GM23338 (cell line): ENCODE results near the gene SGSH. TPM values are rescaled to one million over a fixed set of nuclear protein-coding genes. Genes with fewer than 3 reads are reported as not detected.

Experiments
- ATAC-seq: fragments of 200-7000 bp; cut with Tn5 transposase; 3 replicates; pipeline ENCODE4 v1.9.1; 2020
- DNase-seq: peaks from one replicate; pipeline ENCODE4 v3.0.0-alpha.2; 2015; ENCODE audit warnings: low spot score
- H2AFZ ChIP-seq: fragments of 200-600 bp; sonication (generic); 2 replicates; pipeline ENCODE4 v1.8.0; 2016; ENCODE audit warnings: antibody characterized with exemption, mild to moderate bottlenecking, moderate library complexity
- H3F3A ChIP-seq: fragments of 200-600 bp; sonication (generic); replicated peaks from 2 replicates; pipeline ENCODE4 v1.8.0; 2017; ENCODE audit warnings: antibody characterized with exemption, mixed run types, low read depth
- H3K27ac ChIP-seq: fragments of 200-600 bp; sonication (generic); 2 replicates; pipeline ENCODE4 v1.6.1; 2016; ENCODE audit warnings: low read depth
- H3K27me3 ChIP-seq: fragments of 200-600 bp; sonication (generic); 2 replicates; pipeline ENCODE4 v1.8.0; 2016; ENCODE audit warnings: mild to moderate bottlenecking, mixed run types, moderate library complexity; ENCODE audit not compliant: insufficient read depth
- H3K36me3 ChIP-seq: fragments of 200-600 bp; sonication (generic); 2 replicates; pipeline ENCODE4 v1.8.0; 2016; ENCODE audit warnings: mild to moderate bottlenecking; ENCODE audit not compliant: insufficient read depth
- H3K4me1 ChIP-seq: fragments of 200-600 bp; sonication (generic); 2 replicates; pipeline ENCODE4 v1.8.0; 2016; ENCODE audit warnings: mild to moderate bottlenecking, moderate library complexity; ENCODE audit not compliant: insufficient read depth
- H3K4me2 ChIP-seq: fragments of 200-600 bp; sonication (generic); 2 replicates; pipeline ENCODE4 v1.7.1; 2017; ENCODE audit warnings: mixed run types
- H3K4me3 ChIP-seq: fragments of 200-600 bp; sonication (generic); 2 replicates; pipeline ENCODE4 v1.6.1; 2016; ENCODE audit warnings: mixed run types
- H3K79me2 ChIP-seq: fragments of 200-600 bp; sonication (generic); replicated peaks from 2 replicates; pipeline ENCODE4 v1.8.0; 2017; ENCODE audit warnings: mild to moderate bottlenecking; ENCODE audit not compliant: insufficient read depth
- H3K9me2 ChIP-seq: fragments of 200-600 bp; sonication (generic); 2 replicates; pipeline ENCODE4 v1.8.0; 2017; ENCODE audit not compliant: insufficient read depth
- H4K20me1 ChIP-seq: fragments of 200-600 bp; sonication (generic); replicated peaks from 2 replicates; pipeline ENCODE4 v1.8.0; 2017; ENCODE audit warnings: mild to moderate bottlenecking; ENCODE audit not compliant: insufficient read depth
- H3K27ac Mint-ChIP-seq: 2 replicates; pipeline ENCODE4 v1.8.0; 2020; ENCODE audit warnings: inconsistent platforms, mild to moderate bottlenecking, moderate library complexity, mixed read lengths
- H3K27me3 Mint-ChIP-seq: 3 replicates; pipeline ENCODE4 v1.8.0; 2022; ENCODE audit warnings: low read depth, mild to moderate bottlenecking, moderate library complexity, mixed read lengths, inconsistent platforms; ENCODE audit not compliant: insufficient read depth, poor library complexity
- H3K36me3 Mint-ChIP-seq: 3 replicates; pipeline ENCODE4 v1.8.0; 2021; ENCODE audit warnings: low read depth, mild to moderate bottlenecking, inconsistent platforms, moderate library complexity, mixed read lengths
- H3K4me1 Mint-ChIP-seq: 3 replicates; pipeline ENCODE4 v1.8.0; 2020; ENCODE audit warnings: mild to moderate bottlenecking, inconsistent platforms, mixed read lengths
- H3K4me3 Mint-ChIP-seq: 3 replicates; pipeline ENCODE4 v1.8.0; 2021; ENCODE audit warnings: moderate library complexity, mild to moderate bottlenecking, inconsistent platforms, mixed read lengths
- H3K9me3 Mint-ChIP-seq: 3 replicates; pipeline ENCODE4 v1.8.0; 2020; ENCODE audit warnings: moderate library complexity, mild to moderate bottlenecking, inconsistent platforms, mixed read lengths
- CREB1 ChIP-seq: fragments of 250-450 bp; sonication (Bioruptor Pico); IDR thresholded peaks from 2 replicates; pipeline ENCODE4 v1.5.0; 2020; ENCODE audit warnings: low read depth, mild to moderate bottlenecking, moderate library complexity
- CTCF ChIP-seq, 2 experiments: fragments of 200-600 bp in 1 of 2; sonication (generic) in 1 of 2; conservative IDR thresholded peaks; 2 replicates each; pipeline versions ENCODE4 v1.5.1 to v1.6.1; 2016 to 2017; ENCODE audit warnings: antibody characterized with exemption in 2 of 2, low read depth in 2 of 2, mild to moderate bottlenecking in 2 of 2, moderate library complexity in 1 of 2
- ETS1 ChIP-seq: IDR thresholded peaks from 2 replicates; pipeline ENCODE4 v1.6.1; 2016; ENCODE audit warnings: antibody characterized with exemption
- EZH2phosphoT487 ChIP-seq: fragments of 200-600 bp; sonication (generic); IDR thresholded peaks from one replicate; pipeline ENCODE4 v1.8.1; 2018; ENCODE audit warnings: antibody characterized with exemption; ENCODE audit not compliant: unreplicated experiment
- JUNB ChIP-seq: IDR thresholded peaks from one replicate; pipeline ENCODE4 v1.6.1; 2016; ENCODE audit warnings: antibody characterized with exemption; ENCODE audit not compliant: unreplicated experiment
- NANOG ChIP-seq: IDR thresholded peaks from 2 replicates; pipeline ENCODE4 v1.6.1; 2016; ENCODE audit warnings: antibody characterized with exemption, borderline replicate concordance
- REST ChIP-seq: IDR thresholded peaks from one replicate; pipeline ENCODE4 v1.6.1; 2018; ENCODE audit warnings: antibody characterized with exemption; ENCODE audit not compliant: unreplicated experiment
- STAT1 ChIP-seq: IDR thresholded peaks from one replicate; pipeline ENCODE4 v1.6.1; 2016; ENCODE audit warnings: antibody characterized with exemption; ENCODE audit not compliant: unreplicated experiment
- polyA plus RNA-seq: library from polyadenylated mRNA; unstranded; fragments of >200 nt; fragmentation: Nextera tagmentation; extraction: Ambion mirVana; gene quantifications from 2 replicates; pipeline ENCODE4 v1.2.1, GENCODE V29; 2016
- total RNA-seq: library from RNA; depleted of rRNA; stranded (reverse); fragments of >200 nt; shearing (Covaris generic); gene quantifications from 2 replicates; pipeline ENCODE4 v1.2.3, GENCODE V29; 2014

SGSH gene
- total and polyA plus RNA-seq, 2 experiments from 2014 or later: 9.6 to 17.5 TPM

- H3K4me1 ChIP-seq: no peaks in the 10 kb centered on the region
- no peak overlapping the region for H3K4me3 Mint-ChIP-seq
- no peaks in the 10 kb centered on the region for H3K9me3 Mint-ChIP-seq
- no peak overlapping the region for H2AFZ ChIP-seq
- no peaks in the 10 kb centered on the region for H3F3A ChIP-seq
- DNase-seq (no peak), ATAC-seq (no peak)
- H3K36me3 Mint-ChIP-seq: no peaks in the 10 kb centered on the region
- no peaks in the 10 kb centered on the region for H4K20me1 ChIP-seq
- no peaks in the 10 kb centered on the region for H3K9me2 ChIP-seq
- H3K27me3 Mint-ChIP-seq: peaks cover 16% of the 10 kb centered on the region
- H3K27ac ChIP-seq: no peak overlapping the region
- no peaks in the 10 kb centered on the region for H3K36me3 ChIP-seq
- no peak overlapping the region for H3K4me3 ChIP-seq
- no peak for TF ChIP-seq EZH2phosphoT487
- no peak for TF ChIP-seq ETS1
- TF ChIP-seq CTCF (conservative IDR thresholded peaks at IDR 0.05; ENCODE audit: low read depth in 2 of 2): 0 out of 4 replicates have a peak, but pooled peaks of 1 of the 2 experiments have one; percentile 6
- no peak for TF ChIP-seq CREB1 (CRISPR knock-in tag)
- no peak for TF ChIP-seq JUNB
- TF ChIP-seq REST: no peak
- H3K27me3 ChIP-seq: no peaks in the 10 kb centered on the region
- no peak overlapping the region for H3K4me2 ChIP-seq
- H3K27ac Mint-ChIP-seq: no peak overlapping the region
- no peaks in the 10 kb centered on the region for H3K79me2 ChIP-seq
- peaks cover under 1% of the 10 kb centered on the region; the same call in 1 of the 3 replicates for H3K4me1 Mint-ChIP-seq
These were observed 34.2 kb downstream of the SGSH start for GRCh38 chr17:80185968-80186367.

GRCh38 chr17:80184423-80184714, 35.8 kb downstream of the SGSH start:
- Histone ChIP-seq H3K9me2 (no peaks in the 10 kb centered on the region), H3K4me1 (no peaks in the 10 kb centered on the region), H3K36me3 (no peaks in the 10 kb centered on the region), H2AFZ (no peak overlapping the region), H4K20me1 (no peaks in the 10 kb centered on the region), H3F3A (no peaks in the 10 kb centered on the region), H3K4me3 (no peak overlapping the region), H3K27me3 (no peaks in the 10 kb centered on the region), H3K4me2 (no peak overlapping the region), H3K79me2 (no peaks in the 10 kb centered on the region), H3K27ac (no peak overlapping the region)
- Mint-ChIP-seq H3K4me1 (no peaks in the 10 kb centered on the region; the same call in 2 of the 3 replicates), H3K27ac (no peak overlapping the region), H3K4me3 (no peak overlapping the region), H3K27me3 (peaks cover 10% of the 10 kb centered on the region), H3K36me3 (no peaks in the 10 kb centered on the region), H3K9me3 (no peaks in the 10 kb centered on the region)
- DNase-seq: no peak
- no peak for ATAC-seq
- TF ChIP-seq JUNB: no peak
- TF ChIP-seq NANOG: no peak
- TF ChIP-seq STAT1: no peak
- TF ChIP-seq CTCF (conservative IDR thresholded peaks at IDR 0.05; ENCODE audit: low read depth in 2 of 2): no peak
